ENCODE results near the gene CCDC85B. TPM values are rescaled to one million over a fixed set of nuclear protein-coding genes. Genes with fewer than 3 reads are reported as not detected.

Gene CCDC85B
- total RNA-seq, 1 donor from 2014 or later: 29.3 TPM

DNA sequence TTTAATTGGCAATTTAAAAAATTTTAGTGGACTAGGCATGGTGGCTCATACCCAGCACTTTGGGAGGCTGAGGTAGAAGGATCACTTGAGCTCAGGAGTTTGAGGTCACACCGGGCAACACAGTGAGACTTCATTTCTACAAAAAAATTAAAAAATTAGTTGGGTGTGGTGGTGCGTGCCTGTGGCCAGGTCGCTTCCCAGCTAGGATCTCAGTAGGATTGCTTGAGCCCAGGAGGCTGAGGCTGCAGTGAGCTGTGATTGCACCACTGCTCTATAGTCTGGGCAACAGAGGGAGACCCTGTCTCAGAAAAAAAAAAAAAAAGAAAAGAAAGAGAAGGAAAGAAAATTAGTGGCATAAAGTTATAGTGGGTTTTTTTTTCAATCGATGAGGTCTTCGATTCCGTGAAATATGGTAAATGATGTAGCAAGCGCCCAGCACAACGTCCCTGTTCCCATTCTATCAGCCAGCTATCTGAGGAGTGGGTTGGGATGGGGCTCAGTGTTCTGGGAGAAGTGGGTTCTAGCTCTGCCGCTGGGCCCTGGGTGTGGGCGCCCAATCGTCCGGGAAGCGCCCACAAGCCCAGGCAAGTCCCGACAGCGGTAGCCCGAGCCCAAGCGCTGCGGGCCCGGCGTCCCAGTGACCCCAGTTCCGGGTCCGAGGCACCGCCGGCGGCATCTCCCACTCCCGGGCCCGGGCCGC is 8.3 kb downstream of the CCDC85B start:
- no peak for DNase-seq (ENCODE audit: low read depth, low spot score)
- TF ChIP-seq, protein P1, sequence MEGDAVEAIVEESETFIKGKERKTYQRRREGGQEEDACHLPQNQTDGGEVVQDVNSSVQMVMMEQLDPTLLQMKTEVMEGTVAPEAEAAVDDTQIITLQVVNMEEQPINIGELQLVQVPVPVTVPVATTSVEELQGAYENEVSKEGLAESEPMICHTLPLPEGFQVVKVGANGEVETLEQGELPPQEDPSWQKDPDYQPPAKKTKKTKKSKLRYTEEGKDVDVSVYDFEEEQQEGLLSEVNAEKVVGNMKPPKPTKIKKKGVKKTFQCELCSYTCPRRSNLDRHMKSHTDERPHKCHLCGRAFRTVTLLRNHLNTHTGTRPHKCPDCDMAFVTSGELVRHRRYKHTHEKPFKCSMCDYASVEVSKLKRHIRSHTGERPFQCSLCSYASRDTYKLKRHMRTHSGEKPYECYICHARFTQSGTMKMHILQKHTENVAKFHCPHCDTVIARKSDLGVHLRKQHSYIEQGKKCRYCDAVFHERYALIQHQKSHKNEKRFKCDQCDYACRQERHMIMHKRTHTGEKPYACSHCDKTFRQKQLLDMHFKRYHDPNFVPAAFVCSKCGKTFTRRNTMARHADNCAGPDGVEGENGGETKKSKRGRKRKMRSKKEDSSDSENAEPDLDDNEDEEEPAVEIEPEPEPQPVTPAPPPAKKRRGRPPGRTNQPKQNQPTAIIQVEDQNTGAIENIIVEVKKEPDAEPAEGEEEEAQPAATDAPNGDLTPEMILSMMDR (conservative IDR thresholded peaks at IDR 0.05): no peak
- peaks cover 34% of the 10 kb centered on the region for H3K4me1 Mint-ChIP-seq
- no peak overlapping the region for H3K27ac Mint-ChIP-seq (ENCODE audit: unreplicated experiment)
- H3K9me3 Mint-ChIP-seq: no peaks in the 10 kb centered on the region
- no peaks in the 10 kb centered on the region for H3K36me3 Mint-ChIP-seq (ENCODE audit: low read depth)
- peaks cover 60% of the 10 kb centered on the region for H3K27me3 Mint-ChIP-seq (ENCODE audit: low read depth)
- H3K4me3 Mint-ChIP-seq: peak overlapping the region; percentile 87

DNA sequence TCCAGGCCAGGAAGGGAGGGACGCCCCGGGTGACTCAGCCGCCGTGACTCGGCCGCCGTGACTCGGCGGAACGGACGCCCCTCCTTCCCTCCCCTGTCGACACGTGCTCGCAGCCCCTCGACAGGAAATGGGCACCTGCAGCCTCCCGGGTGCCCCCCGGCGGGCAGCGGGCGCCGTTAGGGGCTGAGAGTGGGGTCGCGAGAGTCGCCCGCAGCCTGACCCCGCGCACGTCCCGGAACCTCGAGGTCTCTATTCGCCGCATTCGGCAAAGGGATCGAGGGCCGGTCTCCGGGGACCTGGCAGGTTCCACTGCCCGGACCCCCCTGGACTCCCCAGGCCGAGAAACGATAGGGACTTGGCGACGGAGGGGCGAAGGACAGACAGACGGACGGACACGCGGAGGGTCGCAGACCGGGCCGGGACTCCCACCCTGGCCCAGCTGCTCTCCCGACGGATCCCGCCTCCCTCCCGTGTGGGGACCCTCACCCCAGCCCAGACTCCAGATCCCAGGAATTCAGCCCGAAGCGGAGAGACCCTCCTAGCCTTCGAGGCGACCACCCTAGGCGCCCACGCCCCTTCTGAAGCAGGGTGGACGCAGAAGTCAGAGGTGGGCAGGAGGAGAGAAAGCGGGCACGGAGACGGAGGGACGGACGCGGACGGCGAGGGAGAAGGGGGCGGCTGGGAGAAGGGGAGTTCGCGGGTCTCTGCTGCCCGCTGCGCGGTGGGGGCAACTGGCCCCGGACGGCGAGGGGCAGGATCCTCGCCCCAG is 9.1 kb downstream of the CCDC85B start:
- Mint-ChIP-seq H3K4me1 (peaks cover 35% of the 10 kb centered on the region), H3K27me3 (ENCODE audit: low read depth) (peaks cover 64% of the 10 kb centered on the region)
- no peak for DNase-seq (ENCODE audit: low read depth, low spot score)

DNA sequence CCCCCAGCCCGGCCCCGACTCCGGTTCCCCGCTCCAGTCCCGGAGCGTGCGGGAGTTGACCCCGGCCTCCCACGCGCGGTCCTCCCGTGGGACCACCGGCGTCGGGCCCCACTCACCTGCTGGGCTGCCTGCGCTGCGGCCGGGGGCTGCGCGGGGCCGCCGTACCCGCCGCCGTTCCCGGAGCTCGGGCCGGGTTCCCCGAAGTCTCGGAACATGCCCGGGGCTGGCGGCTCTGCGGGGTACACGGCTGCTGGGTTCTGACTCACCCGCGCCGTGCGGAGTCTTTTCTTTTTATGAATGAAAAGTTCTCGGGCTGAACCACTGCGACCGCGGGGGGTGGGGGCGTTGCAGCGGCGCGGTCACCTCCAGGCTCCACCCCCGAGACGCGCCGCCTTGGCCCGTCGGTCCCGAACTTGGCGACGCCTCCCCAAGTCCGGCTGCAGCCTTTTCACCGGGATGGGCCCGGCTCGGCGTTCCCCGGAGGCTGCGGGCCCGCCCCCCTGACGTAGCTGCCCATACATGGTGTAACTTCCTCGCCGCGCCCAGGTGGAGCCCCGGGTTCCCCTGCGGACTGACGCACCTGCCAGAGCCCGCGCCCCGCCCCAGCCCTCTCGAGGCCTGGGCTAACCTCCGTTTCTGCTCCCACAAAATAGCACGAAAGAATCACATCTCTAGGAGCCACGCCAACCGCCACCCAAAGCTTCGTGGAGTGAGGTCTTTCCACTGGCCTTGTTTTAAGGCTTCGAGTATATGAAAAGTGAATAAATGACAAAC is 9.8 kb downstream of the CCDC85B start, which contains the start of gene FOSL1:
Gene FOSL1 (minus strand): TSS at position 264 of the 774 bp plus-strand sequence. CDS start 49 bp downstream, at position 215.
- Mint-ChIP-seq H3K9me3 (no peaks in the 10 kb centered on the region), H3K27me3 (ENCODE audit: low read depth) (peaks cover 62% of the 10 kb centered on the region), H3K4me3 (peak within 1 kb of the TSS; percentile 78), H3K4me1 (peaks cover 35% of the 10 kb centered on the region), H3K36me3 (ENCODE audit: low read depth) (no peaks in the 10 kb centered on the region), H3K27ac (ENCODE audit: unreplicated experiment) (no peak within 1 kb of the TSS)
- peak; percentile 46 for DNase-seq (ENCODE audit: low read depth, low spot score)
- TF ChIP-seq, protein P1 (conservative IDR thresholded peaks at IDR 0.05): no peak

More for the DNA sequence above, 9.1 kb downstream of the CCDC85B start:
- Mint-ChIP-seq H3K4me3 (peak overlapping the region; percentile 57), H3K9me3 (no peaks in the 10 kb centered on the region), H3K27ac (ENCODE audit: unreplicated experiment) (no peak overlapping the region), H3K36me3 (ENCODE audit: low read depth) (no peaks in the 10 kb centered on the region)
- TF ChIP-seq, protein P1 (conservative IDR thresholded peaks at IDR 0.05): no peak

DNA sequence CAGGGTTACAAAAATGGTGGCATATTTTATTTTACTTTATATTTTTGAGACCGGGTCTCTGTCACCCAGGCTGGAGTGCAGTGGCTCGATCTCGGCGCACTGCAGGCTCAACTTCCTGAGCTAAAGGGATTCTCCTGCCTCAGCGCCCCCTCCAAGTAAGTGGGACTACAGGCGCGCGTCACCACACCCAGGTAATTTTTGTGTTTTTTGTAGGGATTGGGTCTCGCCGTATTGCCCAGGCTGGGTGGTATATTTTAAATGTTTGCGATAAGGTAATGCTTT is 10.4 kb downstream of the CCDC85B start:
- Mint-ChIP-seq H3K27ac (ENCODE audit: unreplicated experiment) (no peak overlapping the region), H3K27me3 (ENCODE audit: low read depth) (peaks cover 57% of the 10 kb centered on the region), H3K36me3 (ENCODE audit: low read depth) (no peaks in the 10 kb centered on the region), H3K9me3 (no peaks in the 10 kb centered on the region), H3K4me3 (peak overlapping the region; percentile 78), H3K4me1 (peaks cover 35% of the 10 kb centered on the region)
- no peak for DNase-seq (ENCODE audit: low read depth, low spot score)
- TF ChIP-seq, protein P1 (conservative IDR thresholded peaks at IDR 0.05): no peak

DNA sequence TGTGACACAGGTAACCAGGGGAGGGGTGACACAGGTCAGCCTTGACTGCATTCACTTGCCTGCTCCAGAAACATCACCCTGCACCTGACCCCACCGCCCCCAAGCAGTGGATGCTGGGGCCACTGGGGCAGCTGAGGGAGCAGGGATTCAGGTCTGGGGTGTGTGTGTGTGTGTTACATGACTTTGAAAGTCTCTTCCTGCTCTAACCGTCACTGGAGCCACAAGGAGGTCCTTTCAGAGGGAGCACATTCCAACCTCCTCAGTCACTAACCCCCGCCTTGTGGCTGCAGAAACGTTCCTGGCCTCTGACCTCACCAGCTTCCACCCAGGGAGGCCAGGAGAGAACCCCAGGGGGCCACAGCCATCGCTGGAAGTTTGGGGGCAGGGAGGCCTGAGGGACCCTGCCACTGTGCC is 12.6 kb downstream of the CCDC85B start:
- Mint-ChIP-seq H3K4me3 (peak overlapping the region; percentile 49), H3K36me3 (ENCODE audit: low read depth) (no peaks in the 10 kb centered on the region), H3K9me3 (no peaks in the 10 kb centered on the region), H3K27me3 (ENCODE audit: low read depth) (peaks cover 47% of the 10 kb centered on the region), H3K4me1 (peaks cover 35% of the 10 kb centered on the region), H3K27ac (ENCODE audit: unreplicated experiment) (peak overlapping the region; percentile 83)
- no peak for DNase-seq (ENCODE audit: low read depth, low spot score)
- TF ChIP-seq, protein P1 (conservative IDR thresholded peaks at IDR 0.05): no peak

Measured in neural crest cell (in vitro differentiated cells).